ENCODE measurements around the gene FETUB.

The FETUB gene

DNA sequence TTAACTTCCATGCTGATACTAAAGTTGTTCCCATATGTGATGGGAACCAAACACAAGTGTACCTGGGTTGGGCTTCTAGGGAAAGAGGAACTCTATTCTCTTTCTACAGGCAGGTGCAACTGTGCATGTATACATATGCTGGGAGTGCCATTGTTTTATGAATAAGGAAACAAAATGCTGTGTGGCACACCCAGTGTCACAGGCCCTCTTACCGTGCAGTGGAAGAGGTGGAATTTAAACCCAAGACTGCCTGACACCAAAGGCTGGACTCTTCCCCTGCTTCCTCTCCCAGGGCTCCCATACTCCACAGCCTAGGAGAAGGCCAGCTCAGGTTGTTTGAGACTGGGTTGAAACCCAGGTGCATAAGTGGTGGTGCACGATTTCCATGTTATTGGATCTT is 1.9 kb upstream of the FETUB start:
- DNase-seq, result no peak

DNA sequence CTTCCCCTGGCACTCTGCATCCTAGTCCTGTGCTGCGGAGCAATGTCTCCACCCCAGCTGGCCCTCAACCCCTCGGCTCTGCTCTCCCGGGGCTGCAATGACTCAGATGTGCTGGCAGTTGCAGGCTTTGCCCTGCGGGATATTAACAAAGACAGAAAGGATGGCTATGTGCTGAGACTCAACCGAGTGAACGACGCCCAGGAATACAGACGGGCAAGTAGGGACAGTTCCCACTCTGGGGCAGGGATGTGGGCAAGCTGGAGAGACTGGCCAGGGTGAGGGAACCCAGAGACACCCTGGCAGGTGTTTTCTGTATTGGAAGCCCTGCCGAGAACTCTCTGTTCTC is 247 bp downstream of the FETUB start:
- DNase-seq, result no peak

DNA sequence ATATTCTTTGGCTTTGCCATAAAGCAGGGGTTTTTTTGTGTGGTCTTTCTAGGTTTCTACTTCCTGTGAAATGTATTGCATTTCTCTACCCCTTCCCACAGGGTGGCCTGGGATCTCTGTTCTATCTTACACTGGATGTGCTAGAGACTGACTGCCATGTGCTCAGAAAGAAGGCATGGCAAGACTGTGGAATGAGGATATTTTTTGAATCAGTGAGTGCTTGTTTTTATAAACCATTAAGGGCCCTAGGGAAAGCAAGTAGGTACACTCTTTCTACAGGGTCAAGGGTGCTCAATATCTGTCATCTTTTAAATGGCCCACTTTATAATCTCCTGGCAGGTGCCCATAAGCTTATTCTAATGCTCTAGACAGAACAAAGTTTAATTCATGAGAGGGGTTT is 730 bp downstream of the FETUB start:
- no peak for DNase-seq

DNA sequence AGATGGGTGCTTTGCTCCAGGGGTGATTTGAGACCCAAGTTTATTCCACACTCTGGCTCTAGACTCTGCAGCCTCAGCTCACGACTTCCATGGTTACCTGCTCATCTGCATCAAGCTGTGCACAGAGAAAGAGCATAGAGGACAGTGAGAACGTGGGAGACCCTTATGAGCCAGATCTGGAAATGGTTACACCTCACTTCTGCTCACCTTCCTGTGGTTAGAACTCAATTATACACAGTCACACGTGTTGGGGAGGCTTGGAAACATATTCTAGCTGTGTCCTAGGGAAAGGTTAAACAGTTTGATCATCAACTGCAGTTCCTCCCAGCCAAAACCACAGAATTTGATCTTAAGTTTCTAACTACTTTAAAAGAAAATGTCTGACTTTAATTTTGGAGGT is 1.8 kb downstream of the FETUB start:
- no peak for DNase-seq

DNA sequence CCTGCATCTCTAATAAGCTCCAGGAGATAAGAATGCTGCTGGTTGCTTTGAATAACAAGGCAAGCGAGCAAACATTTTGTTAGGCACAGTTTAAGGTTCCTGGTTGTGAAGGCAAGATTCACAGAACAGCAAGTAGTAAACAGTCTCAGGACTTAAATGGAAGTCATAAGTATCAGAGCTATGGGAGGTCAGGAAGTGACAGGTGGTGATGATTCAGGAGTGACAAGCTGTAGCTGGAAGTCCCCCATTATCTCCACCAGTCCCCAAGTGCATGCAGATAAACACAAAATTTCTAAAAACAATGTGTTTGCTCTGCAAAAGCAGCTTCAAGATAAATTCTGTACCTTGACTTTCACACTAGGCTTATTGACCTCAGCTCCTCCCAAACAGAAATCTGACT is 3.3 kb downstream of the FETUB start:
- DNase-seq, result no peak

DNA sequence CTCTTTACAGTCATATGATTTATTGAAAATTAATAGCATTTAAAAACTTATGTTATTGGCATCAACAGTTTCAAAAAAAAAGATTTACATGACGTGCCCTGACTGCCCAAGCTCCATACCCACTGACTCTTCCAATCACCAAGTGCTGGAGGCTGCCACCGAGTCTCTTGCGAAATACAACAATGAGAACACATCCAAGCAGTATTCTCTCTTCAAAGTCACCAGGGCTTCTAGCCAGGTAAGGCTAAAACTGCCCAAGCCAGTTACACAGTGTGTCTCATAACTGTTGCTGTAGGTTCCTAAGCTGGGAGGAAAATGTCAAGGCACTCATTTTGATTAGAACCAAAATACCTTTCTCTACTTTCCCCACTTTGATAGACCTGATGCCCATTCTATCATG is 4.5 kb downstream of the FETUB start:
- DNase-seq, result no peak

DNA sequence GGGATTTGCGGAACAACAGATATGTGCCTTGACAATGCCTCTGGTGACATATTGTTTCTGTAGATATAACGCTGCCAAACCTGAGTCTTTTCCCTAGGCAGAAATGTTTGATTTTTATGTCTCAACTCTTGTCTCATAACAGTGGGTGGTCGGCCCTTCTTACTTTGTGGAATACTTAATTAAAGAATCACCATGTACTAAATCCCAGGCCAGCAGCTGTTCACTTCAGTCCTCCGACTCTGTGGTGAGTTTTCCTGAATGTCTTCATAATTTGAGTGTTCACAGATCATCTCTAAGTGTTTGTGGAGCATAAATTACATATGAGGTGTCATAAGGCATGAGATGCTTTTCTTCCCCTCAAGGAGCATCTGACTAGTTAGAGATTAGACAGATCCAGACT is 5.9 kb downstream of the FETUB start:
- no peak for DNase-seq

DNA sequence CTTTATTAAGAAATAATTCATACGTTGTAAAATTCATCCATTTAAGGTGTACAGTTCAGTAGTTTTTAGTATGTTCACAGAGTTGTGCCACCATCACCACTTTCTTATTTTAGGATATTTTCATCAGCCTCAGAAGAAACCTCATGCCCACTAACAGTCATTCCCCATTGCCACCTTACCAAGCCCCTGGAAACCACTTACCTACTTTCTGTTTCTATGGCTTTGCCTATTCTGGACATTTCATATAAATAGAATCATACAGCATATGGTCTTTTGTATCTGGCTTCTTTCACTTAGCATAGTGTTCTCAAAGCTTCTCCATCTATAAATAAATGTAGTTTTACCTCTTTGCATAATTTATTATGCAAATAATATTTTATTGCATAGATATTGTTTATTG is 6.6 kb downstream of the FETUB start:
- DNase-seq, result no peak

DNA sequence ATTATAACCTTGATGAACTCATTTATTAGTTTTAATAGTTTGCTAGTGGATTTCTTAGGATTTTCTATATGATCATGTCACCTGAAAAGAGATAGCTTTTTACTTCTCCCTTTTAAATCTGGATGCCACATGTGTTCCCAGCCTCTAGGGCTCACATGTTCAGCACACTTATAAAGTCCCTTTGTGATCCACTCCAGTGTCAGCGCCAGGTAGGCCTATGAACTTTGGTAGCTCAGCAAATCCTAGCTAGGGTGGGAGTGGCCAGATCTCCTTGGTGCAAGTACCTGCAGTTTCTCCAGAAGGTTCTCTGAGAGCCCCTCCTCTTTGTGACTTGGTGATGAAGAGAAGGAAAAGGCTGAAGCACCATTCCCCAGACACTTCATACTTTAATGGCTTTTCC is 8.7 kb downstream of the FETUB start:
- DNase-seq, result no peak

DNA sequence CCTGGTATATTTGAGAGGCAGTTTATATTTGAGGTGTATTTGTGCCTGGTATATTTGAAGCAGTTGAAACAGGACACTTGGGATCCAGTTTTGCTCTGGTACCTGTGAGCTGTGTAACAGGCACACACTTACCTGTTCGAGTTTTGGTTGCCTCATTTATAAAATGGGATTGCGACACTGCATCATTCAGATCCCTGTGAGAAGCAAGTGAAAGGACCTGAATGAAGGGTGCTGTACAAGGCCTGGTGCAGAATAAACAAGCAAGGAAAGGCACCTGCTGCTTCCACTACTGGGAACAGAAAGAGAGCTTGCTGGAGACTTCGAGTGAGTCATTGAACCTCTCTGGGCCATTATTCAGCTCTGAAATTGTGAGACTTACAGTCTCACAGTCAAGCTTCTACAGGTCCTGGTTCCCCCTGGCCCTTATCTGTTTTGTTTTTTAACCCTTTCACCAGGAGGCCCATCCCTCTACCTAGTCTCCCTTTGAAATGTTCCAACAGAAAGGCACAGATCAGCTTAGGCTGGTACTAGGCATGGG is 11.5 kb downstream of the FETUB start:
- DNase-seq, result no peak

DNA sequence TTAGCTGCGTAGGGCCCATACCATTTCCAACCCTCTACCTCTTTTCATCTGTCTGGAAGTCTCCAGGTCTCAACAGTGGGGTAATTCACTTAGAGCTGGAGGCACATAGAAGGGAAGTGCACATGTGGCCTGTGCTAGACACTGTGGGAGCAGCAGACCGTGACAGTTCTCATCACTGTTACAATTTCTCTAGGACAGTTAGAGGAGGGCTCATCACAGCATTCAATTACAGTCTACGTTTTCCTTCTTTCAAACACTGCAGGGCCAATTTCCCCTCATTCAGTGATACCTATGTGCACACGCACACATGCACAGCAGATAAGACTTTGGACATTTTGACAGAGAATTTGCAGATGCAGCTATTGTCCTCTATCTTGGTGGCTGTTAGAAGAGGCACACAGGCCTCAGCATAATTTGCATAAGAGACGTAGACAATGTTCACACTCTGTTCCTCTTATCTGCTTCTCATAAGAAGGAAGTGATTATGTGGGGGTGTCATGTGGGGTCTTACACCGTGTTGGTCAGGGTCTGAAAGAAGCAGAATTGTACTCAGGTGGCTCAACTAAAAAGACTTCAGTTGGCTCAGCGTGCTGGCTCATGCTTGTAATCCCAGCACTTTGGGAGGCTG is 13.0 kb downstream of the FETUB start:
- no peak for DNase-seq

DNA sequence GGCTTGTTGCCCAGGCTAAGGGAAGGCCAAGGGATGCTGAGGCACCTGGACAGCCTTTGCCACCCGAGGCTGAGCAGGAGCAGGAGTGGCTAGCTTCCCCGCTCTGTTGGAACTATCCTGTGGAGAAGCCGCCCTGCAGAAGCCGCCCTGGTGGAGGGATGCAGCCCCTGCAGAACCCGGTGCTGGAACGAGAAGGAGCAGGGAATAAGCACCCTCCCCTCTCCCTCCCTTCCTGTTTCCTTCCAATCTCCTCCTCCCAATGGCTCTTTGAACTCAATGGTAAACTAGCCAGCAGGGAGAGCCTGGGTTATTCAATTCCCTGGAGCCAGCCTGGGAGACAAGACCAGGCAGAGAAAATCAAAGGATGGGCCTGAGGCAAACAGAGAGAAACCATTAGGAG is 13.8 kb downstream of the FETUB start:
- DNase-seq, result no peak

DNA sequence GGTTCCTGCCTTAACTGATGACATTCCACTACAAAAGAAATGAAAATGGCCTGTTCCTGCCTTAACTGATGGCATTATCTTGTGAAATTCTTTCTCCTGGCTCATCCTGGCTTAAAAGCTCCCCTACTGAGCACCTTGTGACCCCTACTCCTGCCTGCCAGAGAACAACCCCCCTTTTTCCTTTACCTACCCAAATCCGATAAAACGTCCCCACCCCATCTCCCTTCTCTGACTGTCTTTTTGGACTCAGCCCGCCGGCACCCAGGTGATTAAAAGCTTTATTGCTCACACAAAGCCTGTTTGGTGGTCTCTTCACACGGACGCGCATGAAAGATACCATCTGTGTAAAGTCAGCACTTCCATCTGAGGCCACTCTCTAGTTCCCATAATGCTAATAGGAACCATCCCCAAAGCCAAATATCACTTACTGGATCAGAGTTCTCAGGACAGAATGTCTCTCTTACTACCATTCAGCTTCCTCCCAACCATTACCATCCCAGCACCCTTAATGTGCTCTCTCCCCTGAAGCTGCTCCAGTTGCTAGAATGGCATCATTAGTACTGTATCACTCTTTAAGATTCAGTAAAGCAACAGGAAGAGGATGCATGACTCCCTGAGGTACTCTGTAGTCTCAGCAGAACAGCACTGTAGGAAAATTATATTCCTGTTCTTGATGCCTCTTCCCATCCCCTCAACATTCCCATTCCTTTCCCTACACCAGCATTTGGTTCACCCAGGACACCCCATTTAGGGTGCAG is 23.3 kb downstream of the FETUB start:
- no peak for DNase-seq

DNA sequence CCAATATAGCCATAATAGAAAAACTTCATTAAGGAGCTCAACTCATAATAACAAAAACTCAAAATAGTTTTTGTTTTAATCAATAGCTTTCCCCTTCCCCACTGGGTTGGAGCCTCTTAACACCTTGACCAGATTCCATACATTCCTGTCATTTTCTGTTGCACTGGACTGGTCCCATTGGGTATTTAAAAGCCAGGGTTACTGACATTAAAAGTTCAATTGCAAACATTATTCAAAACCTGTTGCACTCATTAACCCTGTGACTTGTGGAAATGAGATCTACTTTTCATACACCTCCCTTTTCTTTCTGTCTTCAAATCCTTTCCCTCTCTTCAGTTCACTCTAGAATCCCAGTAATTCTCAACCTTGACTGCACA is 23.9 kb downstream of the FETUB start:
- DNase-seq, result no peak

DNA sequence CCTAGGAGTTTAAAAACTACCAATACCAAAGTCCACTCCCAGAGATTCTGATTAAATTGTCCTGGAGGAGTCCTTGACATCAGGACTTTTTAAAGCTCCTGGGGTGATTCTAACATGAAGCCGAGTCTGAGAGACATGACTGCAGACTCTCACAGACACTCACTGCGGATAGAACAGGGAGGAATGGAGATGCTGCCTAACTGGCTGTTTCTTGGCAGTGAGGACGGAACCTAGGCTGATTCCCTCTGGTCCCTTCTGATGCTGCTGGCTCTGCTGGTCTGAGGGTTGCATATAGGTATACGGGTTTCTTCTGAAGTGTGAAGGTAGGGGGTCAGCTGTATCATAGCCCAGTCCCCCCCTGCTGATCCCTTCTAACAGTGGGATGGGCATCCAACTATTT is 24.3 kb downstream of the FETUB start:
- DNase-seq, result no peak

DNA sequence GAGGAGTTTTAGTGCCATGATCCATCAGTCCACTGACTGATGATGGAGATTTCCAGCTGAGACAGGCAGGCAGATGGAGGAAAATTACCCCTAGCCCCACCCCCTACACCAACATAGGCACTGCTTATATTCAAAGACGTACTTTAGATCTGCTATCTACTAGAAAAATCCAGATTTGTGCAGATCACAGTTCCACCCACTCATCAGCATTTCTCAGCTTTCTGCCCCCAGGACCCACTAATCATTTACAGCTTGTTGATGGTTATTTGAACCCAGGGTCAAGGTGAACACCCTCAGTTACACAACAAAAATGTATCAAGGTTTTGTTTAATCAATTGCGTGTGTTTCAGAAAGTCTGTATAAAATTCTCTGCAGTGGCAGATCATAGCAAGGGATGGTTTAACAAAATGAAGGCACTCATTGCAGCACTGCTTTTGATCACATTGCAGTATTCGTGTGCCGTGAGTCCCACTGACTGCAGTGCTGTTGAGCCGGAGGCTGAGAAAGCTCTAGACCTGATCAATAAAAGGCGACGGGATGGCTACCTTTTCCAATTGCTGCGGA is 25.5 kb downstream of the FETUB start, which contains the start of gene HRG:
TSS of gene HRG (plus strand) at position 390 of the 564 bp plus-strand sequence. CDS start at position 408, 18 bp downstream.
- DNase-seq, result no peak

DNA sequence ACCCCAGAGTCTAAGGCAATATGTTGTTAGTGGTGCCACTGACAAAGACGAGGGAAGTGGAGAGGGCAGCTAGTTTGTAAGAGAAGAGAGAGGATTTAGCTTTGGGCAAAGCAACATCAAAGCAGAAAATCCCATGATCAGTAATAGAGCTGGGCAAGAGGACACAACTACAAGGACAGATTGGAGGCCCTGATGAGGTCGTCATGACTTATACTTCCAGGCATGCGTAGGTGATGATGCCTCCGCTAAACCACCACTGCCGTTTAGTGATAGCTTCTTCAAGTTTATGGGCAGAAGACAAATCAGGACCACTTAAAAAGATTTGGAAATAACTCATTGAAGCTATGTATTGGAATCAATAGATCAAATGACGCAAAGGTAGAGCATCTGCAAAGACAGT is 28.2 kb downstream of the FETUB start:
- no peak for DNase-seq

DNA sequence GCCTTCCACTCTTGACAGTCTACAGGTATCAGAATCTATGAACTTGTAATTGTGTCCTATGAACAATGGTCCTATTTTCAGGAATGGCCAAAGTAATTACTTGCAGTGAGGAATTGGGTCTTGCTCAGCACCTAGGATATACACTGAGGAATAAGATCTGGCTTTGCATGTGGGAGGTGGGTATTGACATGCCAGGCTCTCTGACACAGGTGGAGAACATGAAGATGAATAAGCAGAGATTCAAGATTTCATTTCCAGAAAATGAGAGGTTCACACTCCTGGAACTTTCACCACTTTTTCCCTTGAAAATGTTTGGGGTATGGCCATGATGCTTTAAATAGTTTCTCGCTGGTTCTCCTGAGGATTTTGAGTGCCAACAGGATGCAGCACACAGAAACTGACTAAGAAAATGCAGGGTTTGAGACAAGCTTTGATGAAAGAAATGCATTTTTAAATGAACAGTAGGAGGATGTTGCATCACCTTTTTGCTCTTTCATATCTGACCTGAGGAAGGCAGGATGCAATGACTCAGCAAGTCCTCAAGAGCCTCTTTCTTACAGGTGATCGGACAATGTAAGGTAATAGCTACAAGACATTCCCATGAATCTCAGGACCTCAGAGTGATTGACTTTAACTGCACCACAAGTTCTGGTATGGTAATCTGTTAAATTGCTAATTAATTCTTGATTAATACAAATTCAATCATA is 29.3 kb downstream of the FETUB start:
- DNase-seq, result no peak

DNA sequence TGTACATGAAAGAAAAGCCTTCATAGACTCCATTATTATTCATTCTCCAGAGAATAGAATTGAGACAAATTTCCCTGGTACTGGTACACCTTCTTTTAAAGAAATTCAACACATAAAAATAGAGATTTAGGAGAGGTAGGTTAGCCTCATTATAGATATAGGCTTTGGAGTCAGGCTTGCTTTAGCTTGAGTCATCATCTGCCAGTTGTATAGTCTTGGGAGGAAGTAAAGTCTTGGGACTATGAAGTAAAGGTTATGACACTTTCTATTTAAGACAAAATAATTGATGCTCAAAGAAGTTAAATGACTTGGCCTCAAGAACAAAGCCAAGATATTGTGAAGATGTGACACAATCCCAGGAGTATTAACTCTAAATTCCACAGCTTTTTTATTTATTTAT is 30.0 kb downstream of the FETUB start:
- no peak for DNase-seq

DNA sequence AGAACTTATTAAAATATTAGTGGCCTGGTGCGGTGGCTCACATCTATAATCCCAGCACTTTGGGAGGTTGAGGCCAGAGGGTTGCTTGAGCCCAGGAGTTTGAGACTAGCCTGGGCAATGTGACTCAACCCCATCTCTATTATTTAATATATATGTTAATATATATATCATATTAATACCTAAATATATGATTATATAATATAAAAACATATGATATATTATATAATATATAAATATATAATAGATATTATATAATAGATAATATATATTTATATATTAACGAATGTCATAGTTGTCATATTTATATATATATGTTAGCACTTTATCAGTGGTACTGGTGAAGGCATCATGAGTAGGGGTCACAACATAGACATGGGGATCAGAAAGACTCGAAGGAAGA is 30.9 kb downstream of the FETUB start:
- DNase-seq, result no peak

DNA sequence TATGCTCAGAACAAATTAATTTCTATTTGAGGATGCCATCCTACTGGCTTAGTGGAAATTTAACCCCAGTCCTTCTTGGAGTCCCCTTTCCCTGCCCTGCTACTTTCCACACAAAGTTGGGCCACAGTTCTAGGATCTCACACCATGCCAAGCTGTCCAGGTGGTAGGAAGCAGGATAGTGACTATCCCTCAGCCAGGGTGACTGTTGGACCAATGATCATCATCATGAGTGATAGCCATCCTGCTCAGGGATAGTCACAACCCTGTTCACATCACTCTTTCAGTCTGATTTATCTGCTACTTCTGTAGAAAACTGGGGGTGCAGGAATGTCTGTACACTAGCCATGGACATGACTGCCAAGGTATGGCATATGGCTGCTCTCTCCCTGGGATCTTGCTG is 38.4 kb downstream of the FETUB start:
- DNase-seq, result no peak

DNA sequence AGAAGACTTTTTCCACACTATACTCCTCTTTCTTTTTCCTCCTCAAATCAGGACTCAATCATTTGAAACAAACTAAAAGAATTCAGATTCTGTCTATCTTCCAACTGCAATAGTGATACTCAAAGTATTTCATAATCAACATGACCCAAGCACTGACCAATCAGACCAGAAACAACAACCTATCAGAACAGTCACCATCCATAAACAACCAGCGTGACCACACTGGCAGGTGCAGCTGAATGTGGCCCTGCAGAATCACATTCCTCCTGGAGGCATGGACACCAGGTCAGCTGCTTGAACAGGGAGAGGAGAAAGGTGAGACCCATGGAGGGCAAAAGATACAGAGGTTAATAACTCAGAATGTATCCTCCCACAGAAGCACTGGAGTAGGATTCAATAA is 39.0 kb downstream of the FETUB start:
- no peak for DNase-seq

DNA sequence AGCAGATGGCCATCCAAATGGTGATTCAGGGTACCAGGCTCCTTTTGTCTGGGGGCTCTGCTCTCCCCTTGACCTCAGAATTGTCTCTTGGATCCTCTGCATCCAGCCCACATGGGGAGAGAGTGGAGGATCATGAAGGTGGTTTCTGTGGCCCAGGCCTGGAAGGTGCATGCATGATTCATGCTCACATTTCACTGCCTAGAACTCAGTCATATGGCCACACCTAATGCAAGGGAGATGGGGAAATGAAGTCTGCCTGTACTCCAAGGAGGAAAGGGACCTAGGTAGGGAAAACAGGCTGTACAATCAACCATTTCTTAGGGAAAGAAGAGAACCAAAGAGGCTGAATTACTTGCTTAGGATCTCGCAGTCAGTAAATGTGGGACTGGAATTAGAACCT is 40.7 kb downstream of the FETUB start:
- DNase-seq, result no peak

DNA sequence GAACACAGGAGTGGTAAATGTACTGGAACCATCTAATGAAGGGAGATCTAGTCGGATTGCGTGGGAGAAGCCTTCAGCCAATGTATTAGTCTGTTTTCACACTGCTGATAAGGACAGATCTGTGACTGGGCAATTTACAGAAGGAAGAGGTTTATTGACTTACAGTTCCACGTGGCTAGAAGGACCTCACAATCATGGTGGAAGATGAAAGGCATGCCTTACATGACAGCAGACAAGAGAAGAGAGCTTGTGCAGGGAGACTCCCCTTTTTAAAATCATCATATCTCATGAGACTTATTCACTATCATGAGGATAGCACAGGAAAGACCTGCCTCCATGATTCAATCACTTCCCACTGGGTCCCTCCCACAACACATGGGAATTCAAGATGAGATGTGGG is 42.6 kb downstream of the FETUB start:
- DNase-seq, result no peak
